IMR-90 (cell line): ENCODE data around the gene FOXN3. TPM values are rescaled to one million over a fixed set of nuclear protein-coding genes. Genes with fewer than 3 reads are reported as not detected.

ENCODE experiments used
- ATAC-seq: fragments of 200-7000 bp; cut with Tn5 transposase; 2 replicates; pipeline ENCODE4 v1.9.1; 2020; ENCODE audit warnings: low read depth, mild to moderate bottlenecking, moderate library complexity
- BruUV-seq: library from RNA; stranded (reverse); fragments of 400-500 nt; replicated peaks from 2 replicates; lab custom pipeline; 2021; lab: Mats Ljungman, UMichigan
- CTCF ChIA-PET: fragments of 300-600 bp; formaldehyde crosslinking; extraction: SDS; loops from one replicate; lab custom pipeline; 2021; ENCODE audit warnings: antibody characterized with exemption; lab: Yijun Ruan, JAX
- POLR2A ChIA-PET: fragments of 300-600 bp; sonication (Branson Sonifier 250); formaldehyde crosslinking; loops from one replicate; lab custom pipeline; 2022; ENCODE audit warnings: antibody characterized with exemption; ENCODE audit not compliant: unreplicated experiment; lab: Charles Lee
- DNase-seq: peaks from one replicate; pipeline ENCODE4 v3.0.0; 2013
- H2AFZ ChIP-seq: replicated peaks from 2 replicates; pipeline ENCODE3; 2013; ENCODE audit warnings: low read length, mild to moderate bottlenecking; ENCODE audit not compliant: poor library complexity
- H2AK5ac ChIP-seq: 2 replicates; pipeline ENCODE4 v1.6.1; 2013; ENCODE audit warnings: low read depth, low read length, inconsistent platforms
- H2AK9ac ChIP-seq: replicated peaks from 2 replicates; pipeline ENCODE3; 2013; ENCODE audit warnings: mild to moderate bottlenecking, low read depth, low read length, moderate library complexity; ENCODE audit not compliant: poor library complexity
- H2BK120ac ChIP-seq: 2 replicates; pipeline ENCODE4 v1.6.1; 2013; ENCODE audit warnings: low read depth, low read length, inconsistent platforms
- H2BK15ac ChIP-seq: 3 replicates; pipeline ENCODE4 v1.6.1; 2013; ENCODE audit warnings: low read depth, low read length, inconsistent platforms
- H2BK20ac ChIP-seq: 2 replicates; pipeline ENCODE4 v1.6.1; 2013; ENCODE audit warnings: low read depth, mild to moderate bottlenecking, inconsistent platforms, low read length, moderate library complexity
- H2BK5ac ChIP-seq: 2 replicates; pipeline ENCODE4 v1.6.1; 2013; ENCODE audit warnings: mild to moderate bottlenecking, low read depth, low read length, inconsistent platforms; ENCODE audit not compliant: poor library complexity, severe bottlenecking
- H3K14ac ChIP-seq: replicated peaks from 2 replicates; pipeline ENCODE4 v1.6.1; 2013; ENCODE audit warnings: low read depth, low read length, inconsistent platforms
- H3K18ac ChIP-seq: 2 replicates; pipeline ENCODE4 v1.6.1; 2013; ENCODE audit warnings: low read depth, low read length, control low read depth
- H3K23ac ChIP-seq: 2 replicates; pipeline ENCODE4 v1.6.1; 2013; ENCODE audit warnings: low read depth, low read length, inconsistent platforms
- H3K27ac ChIP-seq: 2 replicates; pipeline ENCODE4 v1.5.1; 2013; ENCODE audit warnings: mild to moderate bottlenecking, control low read depth, low read length; ENCODE audit not compliant: insufficient read depth
- H3K27me3 ChIP-seq: 2 replicates; pipeline ENCODE4 v1.6.1; 2013; ENCODE audit warnings: low read length; ENCODE audit not compliant: control insufficient read depth, insufficient read depth
- H3K36me3 ChIP-seq: 2 replicates; pipeline ENCODE4 v1.6.1; 2013; ENCODE audit warnings: low read length, mixed read lengths; ENCODE audit not compliant: control insufficient read depth, insufficient read depth
- H3K4ac ChIP-seq: 2 replicates; pipeline ENCODE4 v1.6.1; 2013; ENCODE audit warnings: low read depth, low read length, inconsistent platforms
- H3K4me1 ChIP-seq: 2 replicates; pipeline ENCODE4 v1.6.1; 2013; ENCODE audit warnings: low read length, mixed read lengths; ENCODE audit not compliant: control insufficient read depth, insufficient read depth
- H3K4me2 ChIP-seq: 2 replicates; pipeline ENCODE4 v1.6.1; 2013; ENCODE audit warnings: low read depth, mild to moderate bottlenecking, control low read depth, low read length, moderate library complexity
- H3K4me3 ChIP-seq: 2 replicates; pipeline ENCODE4 v1.5.1; 2013; ENCODE audit warnings: low read depth, mild to moderate bottlenecking, control low read depth, low read length, moderate library complexity; ENCODE audit not compliant: insufficient read depth
- H3K56ac ChIP-seq: 2 replicates; pipeline ENCODE4 v1.6.1; 2013; ENCODE audit warnings: low read length, inconsistent platforms; ENCODE audit not compliant: insufficient read depth; ENCODE audit errors: extremely low read depth
- H3K79me1 ChIP-seq, 2 experiments: 2 replicates each; pipeline ENCODE4 v1.6.1; 2013; ENCODE audit warnings: low read length in 2 of 2, inconsistent platforms in 1 of 2, low read depth in 1 of 2
- H3K9ac ChIP-seq: 2 replicates; pipeline ENCODE4 v1.6.1; 2013; ENCODE audit warnings: low read depth, low read length, control low read depth
- H3K9me1 ChIP-seq: 2 replicates; pipeline ENCODE4 v1.6.1; 2013; ENCODE audit warnings: low read length, inconsistent platforms; ENCODE audit not compliant: insufficient read depth
- H3K9me3 ChIP-seq: 2 replicates; pipeline ENCODE4 v1.6.1; 2013; ENCODE audit warnings: low read length; ENCODE audit not compliant: control insufficient read depth, insufficient read depth
- H4K20me1 ChIP-seq: 2 replicates; pipeline ENCODE4 v1.6.1; 2013; ENCODE audit warnings: low read length, inconsistent platforms; ENCODE audit not compliant: insufficient read depth
- H4K5ac ChIP-seq: 2 replicates; pipeline ENCODE4 v1.6.1; 2013; ENCODE audit warnings: mild to moderate bottlenecking, low read depth, low read length, control low read depth
- H4K8ac ChIP-seq, 2 experiments: 2 replicates each; pipeline ENCODE4 v1.6.1; 2013; ENCODE audit warnings: low read depth in 2 of 2, low read length in 2 of 2, control low read depth in 1 of 2, inconsistent platforms in 1 of 2
- H4K91ac ChIP-seq: 2 replicates; pipeline ENCODE4 v1.6.1; 2013; ENCODE audit warnings: low read depth, low read length, inconsistent platforms; ENCODE audit not compliant: insufficient read depth
- BHLHE40 ChIP-seq: fragments of 150-350 bp; IDR thresholded peaks from 2 replicates; pipeline ENCODE4 v1.6.1; 2016; ENCODE audit warnings: mild to moderate bottlenecking, low read depth, low read length
- MAZ ChIP-seq: IDR thresholded peaks from 2 replicates; pipeline ENCODE4 v1.6.1; 2012; ENCODE audit warnings: low read depth, mild to moderate bottlenecking, low read length, improper control_type of control experiment, moderate library complexity, borderline replicate concordance
- SMC3 ChIP-seq: fragments of 150-350 bp; IDR thresholded peaks from 2 replicates; pipeline ENCODE4 v1.6.1; 2016; ENCODE audit warnings: low read depth, mild to moderate bottlenecking, antibody characterized with exemption, low read length, moderate library complexity
- WGBS, 2 experiments: methylation state at CpG; one replicate each; pipeline versions ENCODE4 v1.1.5 to v1.1.7; 2013; ENCODE audit warnings: missing lambda C conversion rate in 2 of 2; ENCODE audit not compliant: insufficient read length in 1 of 2; ENCODE audit errors: extremely low coverage in 2 of 2; 5-methylcytosine and 5-hydroxymethylcytosine counted together
- dilution Hi-C: fragments of 300-500 bp; cut with HindIII; formaldehyde crosslinking; loops from one replicate; pipeline ENCODE4 v1.14.3; 2018; ENCODE audit warnings: low sequenced_read_pairs; ENCODE audit not compliant: unreplicated experiment
- in situ Hi-C: fragments of 300-500 bp; cut with MboI; formaldehyde crosslinking; loops from 3 replicates; pipeline ENCODE4 v1.14.3; 2019; ENCODE audit warnings: low sequenced_read_pairs, inconsistent platforms, mixed read lengths
- intact Hi-C: fragments of 100-400 bp; cut with micrococcal nuclease; formaldehyde crosslinking; loops from 2 replicates; pipeline ENCODE4 v1.10.0; 2022
- polyA plus RNA-seq, 3 experiments: library from polyadenylated mRNA; depleted of rRNA; stranded (reverse); fragments of >200 nt; gene quantifications; 2 replicates each; pipeline ENCODE4 v1.2.3, GENCODE V29; 2012; ENCODE audit warnings: low replicate concordance in 1 of 3
- total RNA-seq: library from RNA; depleted of rRNA; stranded (reverse); fragments of >200 nt; gene quantifications from 2 replicates; pipeline ENCODE4 v1.2.3, GENCODE V29; 2012

The FOXN3 gene
- total and polyA plus RNA-seq, 2 of the 4 experiments (the other 2 are of a cell fraction): 22.6 to 33.7 TPM

DNA sequence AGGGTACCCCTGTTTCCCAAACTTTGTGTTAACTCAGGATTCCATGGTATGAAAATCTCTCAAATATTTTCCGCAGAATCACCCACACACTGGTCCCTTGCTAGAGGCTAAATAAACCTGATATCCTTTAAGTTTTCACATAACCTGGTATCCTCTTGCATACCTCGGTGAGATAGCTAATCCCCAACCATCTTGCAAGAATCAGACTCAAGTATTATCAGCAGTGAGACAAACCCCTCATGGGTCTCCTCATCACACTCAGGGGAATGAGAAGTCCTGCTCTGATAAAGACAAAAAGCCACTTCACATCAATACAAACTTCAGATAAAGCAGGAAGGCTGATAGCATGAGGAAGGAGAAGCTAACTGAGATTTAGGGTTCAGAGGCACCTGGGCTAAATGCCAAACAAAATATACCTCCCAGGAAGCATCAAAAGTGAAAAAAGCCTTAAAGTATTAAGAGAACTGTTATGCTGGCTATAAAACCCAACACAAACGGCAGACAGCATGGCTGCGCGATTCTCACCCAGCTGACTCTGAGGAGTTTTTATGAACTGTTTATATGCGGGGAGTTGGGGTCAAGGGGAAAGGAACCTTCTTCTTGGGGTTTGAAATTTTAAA is 96.5 kb downstream of the FOXN3 start (continued):
- TF ChIP-seq SMC3 (no peak), MAZ (no peak)

- Histone ChIP-seq H2BK20ac (no peak overlapping the region), H2BK5ac (no peak overlapping the region), H3K9me1 (peaks cover 17% of the 10 kb centered on the region), H3K9me3 (no peaks in the 10 kb centered on the region), H2BK15ac (no peak overlapping the region), H3K27ac (no peak overlapping the region), H2BK120ac (no peak overlapping the region), H4K5ac (no peak overlapping the region), H3K18ac (no peak overlapping the region), H3K4me2 (no peak overlapping the region), H3K9ac (no peak overlapping the region), H3K56ac (no peak overlapping the region), H3K23ac (no peak overlapping the region), H4K20me1 (peaks cover 15% of the 10 kb centered on the region), H4K8ac (no peak overlapping the region), H2AFZ (no peak overlapping the region), H4K91ac (no peak overlapping the region), H3K27me3 (no peaks in the 10 kb centered on the region), H3K36me3 (0 out of 2 replicates have a peak, but pooled peaks cover 4% of the 10 kb centered on the region), H2AK9ac (no peak overlapping the region), H2AK5ac (no peak overlapping the region), H3K4ac (no peak overlapping the region), H3K4me1 (peaks cover 6% of the 10 kb centered on the region), H3K79me1 (peaks cover 45 to 78% of the 10 kb centered on the region in 2 experiments), H3K4me3 (no peak overlapping the region), H3K14ac (no peak overlapping the region)
- in situ Hi-C loops: no loop called here
- dilution Hi-C loops: no loop called here
- ChIA-PET CTCF (interaction anchor here (0.6 kb wide), 1 partner anchor 15 kb away, joined by 3 read pairs; no protein-coding TSS in a partner anchor), POLR2A (no interaction called here)
- intact Hi-C loops: no loop called here
- 33% methylated on average over 1 of the region's 4 CpGs; no CpG with 5 or more reads in 1 of the 2 experiments for WGBS, 2 experiments
- TF ChIP-seq SMC3 (no peak), BHLHE40 (no peak)
- no TSS peak for BruUV-seq
- DNase-seq: peak; percentile 43
- ATAC-seq: peak; percentile 44; the same call in 1 of the 2 replicates
Observed at GRCh38 chr14:89319687-89320086, 97.3 kb downstream of the FOXN3 start.
